Left kidney (tissue), 8 donors: ENCODE data around the gene DNASE1L3. TPM values are rescaled to one million over a fixed set of nuclear protein-coding genes. Genes with fewer than 3 reads are reported as not detected.
"Not testable (repeated sequence)": the region's sequence is repeated elsewhere in the genome, so short reads cannot be mapped to it uniquely, and the experiment has no call there.

Experiments used
- DNase-seq: peaks from one replicate; pipeline ENCODE4 v3.0.0-alpha.2; 2013
- long read RNA-seq, 8 donors: transcript quantifications; one replicate each; lab custom pipeline, GENCODE V29; 2026
- polyA plus RNA-seq: library from polyadenylated mRNA; unstranded; fragments of 120-200 nt; gene quantifications from one replicate; pipeline ENCODE4 v1.2.1, GENCODE V29; 2013; ENCODE audit not compliant: insufficient read length

DNASE1L3 gene
- polyA plus RNA-seq = 9.2 TPM
- long read RNA-seq, donor 1, partial matches to known transcripts = 0 of 1 reads
- long read RNA-seq, donor 1, other reads (novel, unspliced or antisense) = 0 of 1 reads
- long read RNA-seq, donor 2, partial matches to known transcripts = 0 of 1 reads
- long read RNA-seq, donor 2, other reads (novel, unspliced or antisense) = 0 of 1 reads
- long read RNA-seq, donor 3, partial matches to known transcripts = 0 of 1 reads
- long read RNA-seq, donor 3, other reads (novel, unspliced or antisense) = 0 of 1 reads
- long read RNA-seq, donor 4 = 0 reads
- long read RNA-seq, donor 5, partial matches to known transcripts = 0 of 2 reads
- long read RNA-seq, donor 5, other reads (novel, unspliced or antisense) = 0 of 2 reads
- long read RNA-seq, donor 6 = 0 reads
- long read RNA-seq, donor 7, partial matches to known transcripts = 0 of 3 reads
- long read RNA-seq, donor 7, other reads (novel, unspliced or antisense) = 0 of 3 reads
- long read RNA-seq, donor 8, partial matches to known transcripts = 0 of 3 reads
- long read RNA-seq, donor 8, other reads (novel, unspliced or antisense) = 0 of 3 reads

- DNase-seq = no peak
These were observed at the start of gene DNASE1L3 for GRCh38 chr3:58210761-58211460. TSS of gene DNASE1L3 (minus strand) at chr3:58210972. CDS start at chr3:58210906, 66 bp downstream.

GRCh38 chr3:58260261-58260731 lies 49.5 kb upstream of the DNASE1L3 start:
- DNase-seq = no peak

GRCh38 chr3:58258392-58259055 lies 47.8 kb upstream of the DNASE1L3 start:
- DNase-seq = no peak

GRCh38 chr3:58256511-58256910 lies 45.7 kb upstream of the DNASE1L3 start:
- no peak for DNase-seq

GRCh38 chr3:58256061-58256460 lies 45.3 kb upstream of the DNASE1L3 start:
- DNase-seq = no peak

- DNase-seq = no peak
These were observed 43.4 kb upstream of the DNASE1L3 start for GRCh38 chr3:58254144-58254543.

GRCh38 chr3:58251631-58252035 lies 40.9 kb upstream of the DNASE1L3 start:
- DNase-seq = no peak

- peak; percentile 53 for DNase-seq
These were observed 39.4 kb upstream of the DNASE1L3 start for GRCh38 chr3:58250093-58250707.

GRCh38 chr3:58249358-58250092 lies 38.8 kb upstream of the DNASE1L3 start:
- no peak for DNase-seq

GRCh38 chr3:58246148-58247047 lies 35.6 kb upstream of the DNASE1L3 start:
- no peak for DNase-seq

- no peak for DNase-seq
These were observed 33.3 kb upstream of the DNASE1L3 start for GRCh38 chr3:58243976-58244585.

GRCh38 chr3:58242860-58243259 lies 32.1 kb upstream of the DNASE1L3 start:
- DNase-seq = not testable (repeated sequence)

GRCh38 chr3:58242340-58242739 lies 31.6 kb upstream of the DNASE1L3 start:
- no peak for DNase-seq

- no peak for DNase-seq
These were observed 30.7 kb upstream of the DNASE1L3 start for GRCh38 chr3:58241306-58242044.

GRCh38 chr3:58238830-58239229 lies 28.1 kb upstream of the DNASE1L3 start:
- DNase-seq = no peak

GRCh38 chr3:58237941-58238681 lies 27.3 kb upstream of the DNASE1L3 start:
- no peak for DNase-seq

- peak; percentile 75 for DNase-seq
These were observed 26.6 kb upstream of the DNASE1L3 start, which contains the start of gene ABHD6 for GRCh38 chr3:58237238-58237940. TSS of gene ABHD6 (plus strand) at chr3:58237792. CDS start at chr3:58256587, 18,795 bp downstream.
